ENCODE results near the gene ZP3. TPM values are rescaled to one million over a fixed set of nuclear protein-coding genes. Genes with fewer than 3 reads are reported as not detected.
"Not testable (repeated sequence)": the region's sequence is repeated elsewhere in the genome, so short reads cannot be mapped to it uniquely, and the experiment has no call there.

ZP3 gene
- total RNA-seq, 1 donor, result 0.63 TPM

DNA sequence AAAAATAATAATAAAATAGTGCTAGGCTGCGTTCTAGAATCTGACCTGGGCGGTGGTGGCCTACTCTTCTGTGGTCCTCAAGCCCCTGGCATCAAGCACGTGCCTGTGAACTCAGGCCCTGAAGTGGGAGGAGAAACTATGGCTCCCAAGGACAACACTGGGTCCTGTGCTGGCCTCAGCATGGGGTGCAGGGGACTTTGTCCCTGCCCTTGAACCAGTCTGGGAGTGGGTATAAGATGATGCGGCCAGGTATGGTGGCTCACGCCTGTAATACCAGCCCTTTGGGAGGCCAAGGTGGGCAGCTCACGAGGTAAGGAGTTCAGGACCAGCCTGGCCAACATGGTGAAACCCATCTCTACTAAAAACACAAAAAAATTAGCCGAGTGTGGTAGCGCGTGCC lies 5.5 kb downstream of the ZP3 start:
- no peak overlapping the region for H3K4me3 ChIP-seq (ENCODE audit: low read depth, low read length)
- DNase-seq (ENCODE audit: low read depth), result no peak
- TF ChIP-seq, protein P1, sequence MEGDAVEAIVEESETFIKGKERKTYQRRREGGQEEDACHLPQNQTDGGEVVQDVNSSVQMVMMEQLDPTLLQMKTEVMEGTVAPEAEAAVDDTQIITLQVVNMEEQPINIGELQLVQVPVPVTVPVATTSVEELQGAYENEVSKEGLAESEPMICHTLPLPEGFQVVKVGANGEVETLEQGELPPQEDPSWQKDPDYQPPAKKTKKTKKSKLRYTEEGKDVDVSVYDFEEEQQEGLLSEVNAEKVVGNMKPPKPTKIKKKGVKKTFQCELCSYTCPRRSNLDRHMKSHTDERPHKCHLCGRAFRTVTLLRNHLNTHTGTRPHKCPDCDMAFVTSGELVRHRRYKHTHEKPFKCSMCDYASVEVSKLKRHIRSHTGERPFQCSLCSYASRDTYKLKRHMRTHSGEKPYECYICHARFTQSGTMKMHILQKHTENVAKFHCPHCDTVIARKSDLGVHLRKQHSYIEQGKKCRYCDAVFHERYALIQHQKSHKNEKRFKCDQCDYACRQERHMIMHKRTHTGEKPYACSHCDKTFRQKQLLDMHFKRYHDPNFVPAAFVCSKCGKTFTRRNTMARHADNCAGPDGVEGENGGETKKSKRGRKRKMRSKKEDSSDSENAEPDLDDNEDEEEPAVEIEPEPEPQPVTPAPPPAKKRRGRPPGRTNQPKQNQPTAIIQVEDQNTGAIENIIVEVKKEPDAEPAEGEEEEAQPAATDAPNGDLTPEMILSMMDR (IDR thresholded peaks at IDR 0.05; ENCODE audit: insufficient read depth, low read length), result no peak

GRCh38 chr7:76430836-76431235 lies 6.1 kb downstream of the ZP3 start:
- no peak for DNase-seq (ENCODE audit: low read depth)
- TF ChIP-seq, protein P1 (IDR thresholded peaks at IDR 0.05; ENCODE audit: insufficient read depth, low read length), result no peak
- H3K4me3 ChIP-seq (ENCODE audit: low read depth, low read length), result no peak overlapping the region

- TF ChIP-seq, protein P1 (IDR thresholded peaks at IDR 0.05; ENCODE audit: insufficient read depth, low read length), result peak; percentile 68
- peak; percentile 86 for DNase-seq (ENCODE audit: low read depth)
- H3K4me3 ChIP-seq (ENCODE audit: low read depth, low read length), result not testable (repeated sequence)
These were observed 13.1 kb downstream of the ZP3 start for GRCh38 chr7:76437873-76438272.

DNA sequence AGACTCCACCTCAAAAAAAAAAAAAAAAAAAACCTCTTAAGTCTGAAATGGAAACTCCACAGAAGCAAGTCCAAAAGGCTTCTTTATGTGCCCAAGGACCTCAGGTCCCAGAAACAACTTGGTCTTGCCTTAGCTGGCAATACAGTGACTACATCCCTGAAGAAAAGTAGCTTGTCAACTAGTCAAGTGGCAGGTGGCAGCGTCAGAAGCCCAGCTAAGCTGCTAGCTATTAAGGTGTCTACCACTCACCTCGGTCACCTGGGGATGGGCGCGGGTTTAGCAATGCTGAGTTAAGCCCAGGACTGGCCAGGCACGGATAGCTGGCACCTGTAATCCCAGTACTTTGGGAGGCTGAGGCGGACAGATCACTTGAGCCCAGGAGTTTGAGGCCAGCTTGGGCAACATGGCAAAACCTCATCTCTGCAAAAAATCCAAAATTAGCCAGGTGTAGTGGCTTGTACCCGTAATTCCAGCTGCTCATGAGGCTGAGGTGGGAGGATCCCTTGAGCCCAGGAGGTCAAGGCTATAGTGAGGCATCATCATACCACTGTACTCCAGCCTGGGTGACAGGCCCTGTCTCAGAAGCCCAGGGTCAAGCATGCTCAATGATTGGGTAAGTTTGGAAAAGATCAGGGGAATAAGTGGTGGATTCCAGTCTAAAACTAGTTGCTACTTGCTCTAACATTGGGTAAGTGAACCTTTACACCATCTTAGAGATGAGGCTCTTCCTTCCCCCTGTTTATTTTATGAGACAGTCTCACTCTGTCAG lies 14.6 kb downstream of the ZP3 start:
- H3K4me3 ChIP-seq (ENCODE audit: low read depth, low read length); DNase-seq (ENCODE audit: low read depth): not testable (repeated sequence)

DNA sequence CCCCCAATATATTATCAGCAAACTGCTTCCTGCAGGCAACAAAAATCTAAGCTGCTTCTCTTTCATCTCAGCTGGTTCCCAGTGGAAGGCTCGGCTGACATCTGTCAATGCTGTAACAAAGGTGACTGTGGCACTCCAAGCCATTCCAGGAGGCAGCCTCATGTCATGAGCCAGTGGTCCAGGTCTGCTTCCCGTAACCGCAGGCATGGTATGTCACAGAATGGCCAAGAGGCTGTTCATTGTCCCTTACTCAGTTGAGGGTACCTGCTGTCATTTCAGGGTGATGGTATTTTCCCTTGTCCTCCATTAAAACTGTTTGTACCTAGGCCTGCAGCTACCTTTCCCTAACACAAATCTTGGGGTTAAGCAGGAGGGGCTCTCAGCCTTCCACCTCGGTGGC lies 15.7 kb downstream of the ZP3 start:
- not testable (repeated sequence) for DNase-seq (ENCODE audit: low read depth)

DNA sequence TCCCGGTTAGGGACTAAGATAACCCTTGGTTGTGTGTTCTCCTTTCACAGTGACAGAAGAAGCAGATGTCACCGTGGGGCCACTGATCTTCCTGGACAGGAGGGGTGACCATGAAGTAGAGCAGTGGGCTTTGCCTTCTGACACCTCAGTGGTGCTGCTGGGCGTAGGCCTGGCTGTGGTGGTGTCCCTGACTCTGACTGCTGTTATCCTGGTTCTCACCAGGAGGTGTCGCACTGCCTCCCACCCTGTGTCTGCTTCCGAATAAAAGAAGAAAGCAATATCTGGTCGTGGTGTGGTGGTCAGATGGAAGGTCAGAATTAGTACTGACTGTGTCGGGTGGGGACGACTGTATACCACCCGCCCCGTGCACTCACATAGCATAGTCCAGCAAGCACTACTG lies 17.0 kb downstream of the ZP3 start:
- DNase-seq (ENCODE audit: low read depth); H3K4me3 ChIP-seq (ENCODE audit: low read depth, low read length): not testable (repeated sequence)

More for the DNA sequence above, 15.7 kb downstream of the ZP3 start:
- H3K4me3 ChIP-seq (ENCODE audit: low read depth, low read length), result not testable (repeated sequence)

- not testable (repeated sequence) for H3K4me3 ChIP-seq (ENCODE audit: low read depth, low read length); DNase-seq (ENCODE audit: low read depth)
These were observed 18.1 kb downstream of the ZP3 start for GRCh38 chr7:76442664-76443446.

- DNase-seq (ENCODE audit: low read depth); H3K4me3 ChIP-seq (ENCODE audit: low read depth, low read length): not testable (repeated sequence)
These were observed 19.1 kb downstream of the ZP3 start for GRCh38 chr7:76443846-76444245.

DNA sequence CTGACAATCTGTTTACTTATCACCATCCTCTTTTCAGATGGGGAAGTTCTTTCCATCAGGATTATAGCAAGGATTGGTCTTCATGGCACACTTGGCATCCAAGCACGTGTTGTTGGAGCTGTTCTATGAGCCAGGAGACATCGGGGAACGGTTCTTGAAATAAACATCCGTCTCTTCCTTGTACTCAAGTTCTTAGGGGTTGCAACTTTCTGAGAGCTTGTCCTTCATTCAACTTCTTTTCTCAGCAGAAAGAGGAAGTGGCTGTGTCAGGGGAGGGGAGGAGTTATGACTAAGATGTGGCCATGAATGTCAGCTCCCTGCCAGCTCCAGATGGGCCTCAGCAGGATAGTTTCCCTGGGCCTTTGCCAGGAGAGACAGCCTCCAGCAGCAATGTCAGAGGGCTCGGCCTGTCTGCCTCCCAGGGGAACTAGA lies 20.8 kb downstream of the ZP3 start:
- not testable (repeated sequence) for H3K4me3 ChIP-seq (ENCODE audit: low read depth, low read length)
- DNase-seq (ENCODE audit: low read depth), result peak; percentile 39

GRCh38 chr7:76457017-76457416 lies 32.3 kb downstream of the ZP3 start:
- H3K4me3 ChIP-seq (ENCODE audit: low read depth, low read length); DNase-seq (ENCODE audit: low read depth): not testable (repeated sequence)

DNA sequence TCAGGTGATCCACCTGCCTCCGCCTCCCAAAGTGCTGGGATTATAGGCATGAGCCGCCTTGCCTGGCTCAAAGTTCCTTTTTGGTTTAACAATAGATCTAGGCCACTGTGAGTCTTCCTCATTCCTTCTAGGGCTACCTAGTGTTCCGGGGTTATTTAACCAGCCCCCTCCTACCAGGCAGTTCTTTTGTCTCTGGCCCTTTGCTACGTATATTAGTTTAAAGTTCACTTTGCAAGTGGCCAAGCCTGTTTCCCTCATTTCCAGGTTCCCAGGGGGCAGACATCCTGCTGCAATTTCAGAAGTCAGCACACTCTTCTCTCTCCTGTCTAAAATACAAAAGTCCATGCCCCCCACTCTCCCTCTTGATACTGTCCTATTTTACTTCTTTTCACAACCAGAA lies 33.8 kb downstream of the ZP3 start:
- DNase-seq (ENCODE audit: low read depth); H3K4me3 ChIP-seq (ENCODE audit: low read depth, low read length): not testable (repeated sequence)

GRCh38 chr7:76460767-76461166 lies 36.0 kb downstream of the ZP3 start:
- not testable (repeated sequence) for H3K4me3 ChIP-seq (ENCODE audit: low read depth, low read length); DNase-seq (ENCODE audit: low read depth)

- peak within 1 kb of the TSS; percentile 58 for H3K4me3 ChIP-seq (ENCODE audit: low read depth, low read length)
- DNase-seq (ENCODE audit: low read depth), result not testable (repeated sequence)
These were observed 36.8 kb downstream of the ZP3 start, which contains the start of gene DTX2 for GRCh38 chr7:76461464-76462101. Gene DTX2, plus strand, starts transcription at chr7:76461709. Its CDS starts 18,801 bp downstream, at chr7:76480510.

DNA sequence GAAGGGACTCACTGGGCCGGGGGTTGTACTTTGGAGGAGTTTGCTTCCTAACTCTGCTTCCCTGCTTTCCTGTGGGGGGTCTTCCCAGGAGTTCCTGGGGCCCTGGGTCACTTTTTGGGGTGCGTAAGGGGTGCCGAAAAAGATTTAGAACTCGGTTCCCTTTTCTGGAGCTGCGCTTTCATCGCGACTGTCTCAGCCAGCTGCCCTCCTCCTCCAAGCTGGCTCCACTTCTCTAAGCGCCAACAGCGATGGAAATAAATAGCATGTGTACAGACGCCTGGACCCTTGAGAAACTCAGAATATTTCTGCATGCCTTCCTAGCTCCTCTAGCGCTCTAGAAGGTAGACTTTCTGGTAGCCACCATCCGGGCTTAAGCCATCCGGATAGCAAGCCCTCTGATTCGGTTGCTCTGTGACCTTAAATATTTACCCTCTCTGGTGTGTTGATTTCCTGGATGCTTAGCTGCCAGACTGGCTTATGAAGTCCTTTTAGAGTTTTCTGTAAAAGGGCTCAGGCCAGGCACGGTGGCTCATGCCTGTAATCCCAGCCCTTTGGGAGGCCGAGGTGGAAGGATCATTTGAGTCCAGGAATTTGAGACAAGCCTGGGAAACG lies 37.6 kb downstream of the ZP3 start:
- DNase-seq (ENCODE audit: low read depth); H3K4me3 ChIP-seq (ENCODE audit: low read depth, low read length): not testable (repeated sequence)

Data from fibroblast of the aortic adventitia (primary cell).